ENCODE results near the gene ZSCAN23. TPM values are rescaled to one million over a fixed set of nuclear protein-coding genes. Genes with fewer than 3 reads are reported as not detected.
"Not testable (repeated sequence)": the region's sequence is repeated elsewhere in the genome, so short reads cannot be mapped to it uniquely, and the experiment has no call there.

Gene ZSCAN23
- total and polyA plus RNA-seq, 2 donors (not counting 3 experiments of a cell fraction or from before 2014, with no cell fraction given): 0.28 to 1.6 TPM

DNA sequence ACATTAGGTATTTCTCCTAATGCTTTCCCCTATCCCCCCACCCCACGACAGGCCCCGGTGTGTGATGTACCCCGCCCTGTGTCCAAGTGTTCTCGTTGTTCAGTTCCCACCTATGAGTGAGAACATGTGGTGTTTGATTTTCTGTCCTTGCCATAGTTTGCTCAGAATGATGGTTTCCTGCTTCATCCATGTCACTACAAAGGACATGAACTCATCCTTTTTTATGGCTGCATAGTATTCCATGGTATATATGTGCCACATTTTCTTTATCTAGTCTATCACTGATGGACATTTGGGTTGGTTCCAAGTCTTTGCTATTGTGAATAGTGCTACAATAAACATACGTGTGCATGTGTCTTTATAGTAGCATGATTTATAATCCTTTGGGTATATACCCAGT lies 39.4 kb downstream of the ZSCAN23 start:
- H3K4me1 ChIP-seq (ENCODE audit: control insufficient read depth, extremely low read depth, insufficient read depth, low read length); H3K4me2 ChIP-seq (ENCODE audit: insufficient read depth, low read length); FAIRE-seq; CTCF ChIA-PET; POLR2A ChIA-PET; DNase-seq (ENCODE audit: low read depth, low spot score); H4K20me1 ChIP-seq (replicated peaks; ENCODE audit: control insufficient read depth, extremely low read depth, insufficient read depth, low read length); BruUV-seq (replicated peaks); H3K79me2 ChIP-seq (ENCODE audit: control insufficient read depth, insufficient read depth, low read length); intact Hi-C loops (cut with micrococcal nuclease); H3K4me3 ChIP-seq (replicated peaks in 1 of 3; ENCODE audit: insufficient read depth in 1 of 3, low read depth in 1 of 3, low read length in 3 of 3); H3K9me3 ChIP-seq (replicated peaks; ENCODE audit: control insufficient read depth, insufficient read depth, low read length); H3K9me1 ChIP-seq (replicated peaks; ENCODE audit: control insufficient read depth, extremely low read depth, insufficient read depth, low read length); H3K27ac ChIP-seq (ENCODE audit: insufficient read depth, low read depth, low read length); H2AFZ ChIP-seq (ENCODE audit: low read depth, low read length); H3K36me3 ChIP-seq (ENCODE audit: control insufficient read depth in 2 of 2, extremely low read depth in 1 of 2, insufficient read depth in 2 of 2, low read length in 2 of 2); H3K9ac ChIP-seq (replicated peaks; ENCODE audit: extremely low read depth, insufficient read depth, low read length); dilution Hi-C loops (cut with MboI; ENCODE audit: extremely low pct_ligation_motif_present, low sequenced_read_pairs): not testable (repeated sequence)
- H3K27me3 ChIP-seq (ENCODE audit: control insufficient read depth in 2 of 2, insufficient read depth in 2 of 2, low read length in 2 of 2): peaks cover 15 to 35% of the 10 kb centered on the region in 2 experiments

DNA sequence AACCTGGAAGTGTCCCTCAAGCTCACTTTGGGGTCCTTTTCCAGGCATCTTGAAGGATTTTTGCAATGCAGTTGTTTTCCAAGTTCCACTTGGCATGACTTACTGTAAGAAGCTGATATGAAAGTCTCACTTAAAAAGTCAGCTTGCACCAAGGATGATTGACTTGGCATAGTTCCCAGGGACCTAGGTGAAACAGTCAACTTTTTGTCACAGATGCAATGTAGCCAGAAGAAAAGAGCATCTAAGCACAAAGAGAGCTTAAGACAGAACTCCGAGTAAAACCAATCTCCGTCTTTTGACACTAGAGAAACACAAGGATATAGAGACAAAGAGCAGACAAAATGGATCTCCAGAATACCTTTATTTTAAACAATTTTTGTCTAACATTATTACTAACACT lies 41.1 kb downstream of the ZSCAN23 start:
- Histone ChIP-seq H3K9ac (replicated peaks; ENCODE audit: extremely low read depth, insufficient read depth, low read length) (no peak overlapping the region), H3K4me1 (ENCODE audit: control insufficient read depth, extremely low read depth, insufficient read depth, low read length) (peaks cover 16% of the 10 kb centered on the region), H3K27me3 (ENCODE audit: control insufficient read depth in 2 of 2, insufficient read depth in 2 of 2, low read length in 2 of 2) (peaks cover 9 to 27% of the 10 kb centered on the region in 2 experiments), H3K79me2 (ENCODE audit: control insufficient read depth, insufficient read depth, low read length) (peaks cover 10% of the 10 kb centered on the region), H3K36me3 (ENCODE audit: control insufficient read depth in 2 of 2, extremely low read depth in 1 of 2, insufficient read depth in 2 of 2, low read length in 2 of 2) (no peaks in the 10 kb centered on the region), H3K4me2 (ENCODE audit: insufficient read depth, low read length) (no peak overlapping the region), H3K4me3 (replicated peaks in 1 of 3; ENCODE audit: insufficient read depth in 1 of 3, low read depth in 1 of 3, low read length in 3 of 3) (no peak overlapping the region), H3K27ac (ENCODE audit: insufficient read depth, low read depth, low read length) (no peak overlapping the region), H3K9me3 (replicated peaks; ENCODE audit: control insufficient read depth, insufficient read depth, low read length) (no peaks in the 10 kb centered on the region), H4K20me1 (replicated peaks; ENCODE audit: control insufficient read depth, extremely low read depth, insufficient read depth, low read length) (no peaks in the 10 kb centered on the region), H3K9me1 (replicated peaks; ENCODE audit: control insufficient read depth, extremely low read depth, insufficient read depth, low read length) (no peaks in the 10 kb centered on the region), H2AFZ (ENCODE audit: low read depth, low read length) (no peak overlapping the region)
- no peak for TF ChIP-seq POLR2AphosphoS5 (IDR thresholded peaks at IDR 0.05; ENCODE audit: insufficient read depth, low read depth, low read length)
- TF ChIP-seq GATA2 (IDR thresholded peaks at IDR 0.05; ENCODE audit: insufficient read depth, insufficient read length, low read depth, low read length): no peak
- TF ChIP-seq, protein P1, sequence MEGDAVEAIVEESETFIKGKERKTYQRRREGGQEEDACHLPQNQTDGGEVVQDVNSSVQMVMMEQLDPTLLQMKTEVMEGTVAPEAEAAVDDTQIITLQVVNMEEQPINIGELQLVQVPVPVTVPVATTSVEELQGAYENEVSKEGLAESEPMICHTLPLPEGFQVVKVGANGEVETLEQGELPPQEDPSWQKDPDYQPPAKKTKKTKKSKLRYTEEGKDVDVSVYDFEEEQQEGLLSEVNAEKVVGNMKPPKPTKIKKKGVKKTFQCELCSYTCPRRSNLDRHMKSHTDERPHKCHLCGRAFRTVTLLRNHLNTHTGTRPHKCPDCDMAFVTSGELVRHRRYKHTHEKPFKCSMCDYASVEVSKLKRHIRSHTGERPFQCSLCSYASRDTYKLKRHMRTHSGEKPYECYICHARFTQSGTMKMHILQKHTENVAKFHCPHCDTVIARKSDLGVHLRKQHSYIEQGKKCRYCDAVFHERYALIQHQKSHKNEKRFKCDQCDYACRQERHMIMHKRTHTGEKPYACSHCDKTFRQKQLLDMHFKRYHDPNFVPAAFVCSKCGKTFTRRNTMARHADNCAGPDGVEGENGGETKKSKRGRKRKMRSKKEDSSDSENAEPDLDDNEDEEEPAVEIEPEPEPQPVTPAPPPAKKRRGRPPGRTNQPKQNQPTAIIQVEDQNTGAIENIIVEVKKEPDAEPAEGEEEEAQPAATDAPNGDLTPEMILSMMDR (IDR thresholded peaks at IDR 0.05; ENCODE audit: extremely low read depth in 1 of 2, insufficient read depth in 1 of 2, low read depth in 1 of 2, low read length in 2 of 2): no peak
- no peak for TF ChIP-seq FOS (IDR thresholded peaks at IDR 0.05; ENCODE audit: borderline replicate concordance, insufficient read depth, low read length)
- no peak for TF ChIP-seq EZH2 (IDR thresholded peaks at IDR 0.05; ENCODE audit: borderline replicate concordance, low read depth, low read length, severe bottlenecking)
- TF ChIP-seq MYC (IDR thresholded peaks at IDR 0.05; ENCODE audit: low read depth, low read length): no peak
- no peak for TF ChIP-seq JUN (IDR thresholded peaks at IDR 0.05; ENCODE audit: borderline replicate concordance, insufficient read depth, insufficient read length, low read depth)
- no peak for TF ChIP-seq POLR2A (IDR thresholded peaks at IDR 0.05; ENCODE audit: low read depth, low read length)
- TF ChIP-seq, protein P2, sequence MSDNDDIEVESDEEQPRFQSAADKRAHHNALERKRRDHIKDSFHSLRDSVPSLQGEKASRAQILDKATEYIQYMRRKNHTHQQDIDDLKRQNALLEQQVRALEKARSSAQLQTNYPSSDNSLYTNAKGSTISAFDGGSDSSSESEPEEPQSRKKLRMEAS (IDR thresholded peaks at IDR 0.05; ENCODE audit: insufficient read depth, insufficient read length): no peak
- no TSS peak for BruUV-seq (replicated peaks)
- dilution Hi-C loops (cut with MboI; ENCODE audit: extremely low pct_ligation_motif_present, low sequenced_read_pairs): no loop called here
- DNase-seq (ENCODE audit: low read depth, low spot score) (no peak), FAIRE-seq (no peak)
- POLR2A ChIA-PET: no interaction called here
- CTCF ChIA-PET: interaction anchor here (0.7 to 2.0 kb wide), 3 partner anchors 19 to 833 kb away, joined by 3 to 7 read pairs (median 4); no protein-coding TSS in a partner anchor
- intact Hi-C loops (cut with micrococcal nuclease): no loop called here

Data from endothelial cell of umbilical vein (primary cell).